Measurements from ENCODE around the gene SLC26A8.

SLC26A8 gene

DNA sequence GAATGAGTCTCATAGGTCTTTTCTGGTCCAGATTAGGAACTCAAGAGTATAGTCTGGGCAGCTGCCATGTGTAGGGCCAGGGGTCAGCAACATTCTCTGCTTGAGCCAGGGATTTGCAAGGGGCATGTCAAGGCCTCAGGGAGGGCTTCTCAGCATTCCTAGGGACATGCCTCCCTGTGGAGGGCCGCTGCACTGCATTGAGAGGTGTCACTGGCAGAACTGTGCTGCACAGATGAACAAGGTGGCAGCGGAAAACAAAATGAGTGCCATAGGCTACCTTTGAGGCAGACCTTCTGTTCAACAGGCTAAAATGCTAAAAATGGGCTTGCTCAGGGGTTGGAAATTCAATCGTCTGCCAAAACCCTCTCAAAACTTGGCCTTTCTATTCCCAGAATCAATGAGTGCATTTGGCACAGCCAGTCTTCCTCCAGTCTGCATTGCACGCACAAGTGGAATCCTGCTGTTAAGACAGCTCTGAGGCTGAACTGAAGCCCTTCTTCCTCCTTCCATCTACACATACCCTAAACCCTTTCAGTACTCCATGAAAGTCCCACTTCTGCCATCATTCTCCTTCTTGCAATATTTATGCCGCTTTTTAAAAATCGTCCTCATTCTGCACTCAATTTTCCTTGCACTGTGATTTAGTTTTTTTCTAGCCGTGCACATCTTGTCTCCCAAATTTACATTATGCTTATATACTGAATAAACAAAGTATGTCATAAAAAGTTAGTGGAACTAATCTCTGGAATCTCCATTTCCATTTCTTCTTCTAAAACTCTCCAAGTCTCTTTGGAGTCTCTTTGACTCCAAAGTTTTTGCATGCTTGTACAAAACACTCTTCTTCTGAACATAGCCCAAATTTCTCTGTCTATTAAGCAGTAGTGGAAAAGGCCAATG is 51.7 kb downstream of the SLC26A8 start:
- no peaks in the 10 kb centered on the region for H3K9me3 ChIP-seq (ENCODE audit: control insufficient read depth in 2 of 2, low read length in 2 of 2)
- peaks cover 5% of the 10 kb centered on the region for H3K4me1 ChIP-seq (ENCODE audit: control insufficient read depth, insufficient read depth, low read length)
- H3K27me3 ChIP-seq (ENCODE audit: control insufficient read depth in 1 of 2, insufficient read depth in 2 of 2, low read length in 2 of 2), result no peaks in the 10 kb centered on the region
- no peak overlapping the region for H3K4me3 ChIP-seq (ENCODE audit: low read length in 2 of 2)
- no peak overlapping the region for H3K9ac ChIP-seq (ENCODE audit: low read length in 2 of 2)
- no peaks in the 10 kb centered on the region for H3K36me3 ChIP-seq (ENCODE audit: control insufficient read depth in 2 of 2, insufficient read depth in 2 of 2, low read length in 2 of 2)
- no peak overlapping the region for H3K27ac ChIP-seq (ENCODE audit: low read length)

DNA sequence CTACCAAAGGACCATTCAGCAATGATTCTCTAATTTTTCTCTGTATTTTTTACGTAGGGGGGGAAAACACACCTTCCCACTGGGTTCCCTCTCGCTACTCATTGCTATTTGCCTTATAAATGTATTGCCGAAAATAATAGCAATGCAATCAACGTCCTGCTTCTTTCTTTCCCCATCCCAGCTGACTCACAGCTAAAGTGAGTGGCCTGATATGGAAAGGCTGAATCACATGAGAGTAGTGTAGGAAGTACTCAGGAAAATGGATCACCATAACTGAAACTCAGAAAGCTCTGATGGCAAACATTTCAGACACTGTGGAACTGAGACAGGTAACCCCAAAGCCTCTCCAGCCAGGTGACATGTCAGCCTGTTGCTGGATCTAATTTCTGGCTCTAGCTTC is 54.3 kb downstream of the SLC26A8 start:
- peaks cover 5% of the 10 kb centered on the region for H3K4me1 ChIP-seq (ENCODE audit: control insufficient read depth, insufficient read depth, low read length)
- no peaks in the 10 kb centered on the region for H3K27me3 ChIP-seq (ENCODE audit: control insufficient read depth in 1 of 2, insufficient read depth in 2 of 2, low read length in 2 of 2)
- no peak overlapping the region for H3K4me3 ChIP-seq (ENCODE audit: low read length in 2 of 2)
- no peaks in the 10 kb centered on the region for H3K9me3 ChIP-seq (ENCODE audit: control insufficient read depth in 2 of 2, low read length in 2 of 2)
- no peak overlapping the region for H3K9ac ChIP-seq (ENCODE audit: low read length in 2 of 2)
- H3K36me3 ChIP-seq (ENCODE audit: control insufficient read depth in 2 of 2, insufficient read depth in 2 of 2, low read length in 2 of 2), result no peaks in the 10 kb centered on the region
- H3K27ac ChIP-seq (ENCODE audit: low read length), result no peak overlapping the region

DNA sequence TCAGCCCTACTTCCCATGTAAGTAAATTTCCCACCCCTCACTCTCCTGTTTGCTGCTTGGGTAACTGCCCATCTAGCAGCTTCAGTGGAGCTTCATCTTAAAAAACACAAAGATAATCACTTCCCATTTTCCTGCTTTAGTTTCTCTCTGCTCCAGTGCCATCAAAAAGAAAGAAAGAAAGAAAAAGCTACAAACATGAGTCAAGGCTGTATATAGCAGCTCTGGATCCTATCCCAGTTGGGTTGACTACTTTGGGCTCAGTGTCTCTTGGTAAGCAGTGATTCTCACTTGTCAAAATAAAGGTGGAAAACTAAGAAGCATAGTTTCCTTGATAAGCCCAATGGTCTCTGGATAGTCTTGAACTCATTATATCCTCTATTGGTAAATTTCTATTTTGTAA is 54.8 kb downstream of the SLC26A8 start:
- H3K27ac ChIP-seq (ENCODE audit: low read length), result no peak overlapping the region
- H3K4me1 ChIP-seq (ENCODE audit: control insufficient read depth, insufficient read depth, low read length), result peaks cover 5% of the 10 kb centered on the region
- H3K27me3 ChIP-seq (ENCODE audit: control insufficient read depth in 1 of 2, insufficient read depth in 2 of 2, low read length in 2 of 2), result no peaks in the 10 kb centered on the region
- no peaks in the 10 kb centered on the region for H3K36me3 ChIP-seq (ENCODE audit: control insufficient read depth in 2 of 2, insufficient read depth in 2 of 2, low read length in 2 of 2)
- H3K4me3 ChIP-seq (ENCODE audit: low read length in 2 of 2), result no peak overlapping the region
- no peak overlapping the region for H3K9ac ChIP-seq (ENCODE audit: low read length in 2 of 2)
- no peaks in the 10 kb centered on the region for H3K9me3 ChIP-seq (ENCODE audit: control insufficient read depth in 2 of 2, low read length in 2 of 2)

DNA sequence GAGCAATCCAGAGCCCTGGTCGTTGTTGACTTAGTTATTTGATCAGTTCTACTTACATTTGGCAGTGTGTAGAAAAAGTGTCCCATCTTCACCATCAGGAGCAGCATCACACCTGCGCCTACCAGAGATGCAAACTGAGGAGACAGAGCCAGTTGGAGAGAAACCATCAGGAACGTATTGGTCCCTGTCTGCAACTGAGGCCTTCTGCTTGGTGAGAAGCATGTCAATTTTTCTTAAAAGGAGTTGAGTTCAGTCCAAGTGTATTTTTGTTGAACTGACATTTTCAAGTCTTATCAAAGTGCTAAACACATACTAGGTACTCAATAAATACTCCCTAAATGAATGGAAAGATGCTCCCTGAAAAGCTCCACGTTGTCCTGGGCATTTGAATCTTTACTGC is 55.6 kb downstream of the SLC26A8 start:
- no peak overlapping the region for H3K27ac ChIP-seq (ENCODE audit: low read length)
- H3K4me1 ChIP-seq (ENCODE audit: control insufficient read depth, insufficient read depth, low read length), result peaks cover 5% of the 10 kb centered on the region
- H3K9ac ChIP-seq (ENCODE audit: low read length in 2 of 2), result no peak overlapping the region
- no peaks in the 10 kb centered on the region for H3K36me3 ChIP-seq (ENCODE audit: control insufficient read depth in 2 of 2, insufficient read depth in 2 of 2, low read length in 2 of 2)
- H3K4me3 ChIP-seq (ENCODE audit: low read length in 2 of 2), result no peak overlapping the region
- H3K27me3 ChIP-seq (ENCODE audit: control insufficient read depth in 1 of 2, insufficient read depth in 2 of 2, low read length in 2 of 2), result no peaks in the 10 kb centered on the region
- H3K9me3 ChIP-seq (ENCODE audit: control insufficient read depth in 2 of 2, low read length in 2 of 2), result no peaks in the 10 kb centered on the region

DNA sequence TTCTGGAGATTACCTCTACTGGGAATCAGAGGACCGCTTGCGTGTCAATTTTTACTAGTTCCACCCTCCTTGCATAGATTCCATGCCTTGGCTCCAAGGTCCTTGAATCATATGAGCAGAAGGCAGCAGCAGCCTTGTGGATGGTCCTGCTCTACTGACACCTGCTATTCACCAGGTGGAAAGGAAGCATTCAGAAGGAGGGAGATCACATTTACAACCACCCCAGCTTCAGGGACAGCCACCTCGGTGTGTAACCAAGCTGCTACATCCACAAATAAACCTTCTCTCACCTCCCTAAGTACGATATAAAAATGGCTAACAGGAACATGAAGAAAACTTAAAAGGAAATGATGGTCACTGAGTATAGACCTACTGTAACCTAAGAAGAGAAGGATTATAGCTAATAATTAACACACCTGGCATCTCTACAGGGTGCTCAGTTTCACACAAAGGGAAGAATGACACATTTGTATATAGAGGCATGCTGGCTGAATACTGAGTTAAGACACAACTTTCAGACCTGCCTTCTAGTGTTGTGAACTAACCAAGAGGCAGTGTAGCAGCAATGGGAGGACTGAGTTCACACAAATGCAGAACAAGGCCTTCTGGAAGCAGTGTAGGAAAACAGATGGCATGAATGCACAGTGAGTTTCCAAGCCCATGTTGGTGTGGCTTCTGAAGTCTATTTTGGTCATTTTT is 57.2 kb downstream of the SLC26A8 start:
- H3K27me3 ChIP-seq (ENCODE audit: control insufficient read depth in 1 of 2, insufficient read depth in 2 of 2, low read length in 2 of 2), result no peaks in the 10 kb centered on the region
- H3K9ac ChIP-seq (ENCODE audit: low read length in 2 of 2), result no peak overlapping the region
- no peaks in the 10 kb centered on the region for H3K4me1 ChIP-seq (ENCODE audit: control insufficient read depth, insufficient read depth, low read length)
- H3K36me3 ChIP-seq (ENCODE audit: control insufficient read depth in 2 of 2, insufficient read depth in 2 of 2, low read length in 2 of 2), result no peaks in the 10 kb centered on the region
- H3K4me3 ChIP-seq (ENCODE audit: low read length in 2 of 2), result no peak overlapping the region
- no peaks in the 10 kb centered on the region for H3K9me3 ChIP-seq (ENCODE audit: control insufficient read depth in 2 of 2, low read length in 2 of 2)
- H3K27ac ChIP-seq (ENCODE audit: low read length), result no peak overlapping the region

DNA sequence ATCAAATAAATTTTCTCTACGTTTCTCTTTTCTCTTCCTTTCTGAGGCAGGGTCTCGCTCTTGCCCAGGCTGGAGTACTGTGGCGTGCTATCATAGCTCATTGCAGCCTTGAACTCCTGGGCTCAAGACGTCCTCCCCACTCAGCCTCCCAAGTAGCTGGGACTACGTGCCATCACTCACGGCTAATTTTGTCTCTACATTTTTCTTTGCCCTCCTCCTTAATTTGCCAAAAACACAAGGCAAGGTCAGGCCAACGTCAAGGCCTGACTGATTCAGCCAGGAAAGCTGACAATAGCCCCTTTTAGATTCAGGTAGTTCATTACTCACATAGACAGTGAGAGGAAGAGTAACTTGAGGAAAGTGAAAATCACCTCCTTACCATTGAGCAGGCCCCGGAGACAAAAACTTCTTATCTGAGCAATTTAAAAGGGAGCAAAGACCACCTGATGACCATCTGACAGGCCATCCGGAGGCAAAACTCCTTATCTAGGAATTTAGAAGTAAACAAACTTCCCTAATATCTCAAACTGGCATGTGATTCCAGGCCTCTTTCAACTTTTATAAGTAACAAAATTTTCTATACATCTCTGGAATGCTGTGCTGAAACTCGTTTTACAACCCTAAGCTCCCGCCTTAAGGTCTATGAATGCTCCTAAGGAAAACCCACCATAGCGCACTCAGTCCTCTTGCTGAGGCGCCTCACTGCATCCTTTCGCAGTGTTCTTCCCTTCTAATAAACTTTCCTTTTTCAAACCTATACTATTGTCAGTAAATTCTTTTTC is 61.5 kb downstream of the SLC26A8 start:
- Histone ChIP-seq H3K9ac (ENCODE audit: low read length in 2 of 2) (no peak overlapping the region), H3K27me3 (ENCODE audit: control insufficient read depth in 1 of 2, insufficient read depth in 2 of 2, low read length in 2 of 2) (peaks cover 0 to 3% of the 10 kb centered on the region in 2 donors), H3K36me3 (ENCODE audit: control insufficient read depth in 2 of 2, insufficient read depth in 2 of 2, low read length in 2 of 2) (no peaks in the 10 kb centered on the region), H3K9me3 (ENCODE audit: control insufficient read depth in 2 of 2, low read length in 2 of 2) (no peaks in the 10 kb centered on the region), H3K4me3 (ENCODE audit: low read length in 2 of 2) (no peak overlapping the region), H3K27ac (ENCODE audit: low read length) (no peak overlapping the region), H3K4me1 (ENCODE audit: control insufficient read depth, insufficient read depth, low read length) (no peaks in the 10 kb centered on the region)

DNA sequence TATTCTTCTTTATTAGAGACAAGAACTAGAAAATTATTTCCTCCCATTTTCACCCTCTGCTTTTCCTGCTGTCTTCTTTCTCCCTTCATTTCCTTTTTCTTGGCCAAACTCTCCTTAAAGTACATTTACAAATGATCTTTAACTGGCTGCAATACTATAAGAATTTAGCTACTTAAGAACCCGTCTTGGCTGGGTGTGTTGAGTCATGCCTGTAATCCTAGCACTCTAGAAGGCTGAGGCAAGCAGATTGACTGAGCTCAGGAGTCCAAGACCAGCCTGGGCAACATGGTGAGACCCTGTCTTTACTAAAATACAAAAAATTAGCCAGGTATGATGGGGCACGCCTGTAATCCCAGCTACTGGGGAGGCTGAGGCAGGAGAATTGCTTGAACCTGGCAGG is 64.3 kb downstream of the SLC26A8 start:
- no peaks in the 10 kb centered on the region for H3K9me3 ChIP-seq (ENCODE audit: control insufficient read depth in 2 of 2, low read length in 2 of 2)
- H3K27me3 ChIP-seq (ENCODE audit: control insufficient read depth in 1 of 2, insufficient read depth in 2 of 2, low read length in 2 of 2), result peaks cover 0 to 3% of the 10 kb centered on the region in 2 donors
- no peaks in the 10 kb centered on the region for H3K4me1 ChIP-seq (ENCODE audit: control insufficient read depth, insufficient read depth, low read length)
- H3K27ac ChIP-seq (ENCODE audit: low read length), result no peak overlapping the region
- H3K4me3 ChIP-seq (ENCODE audit: low read length in 2 of 2), result no peak overlapping the region
- H3K36me3 ChIP-seq (ENCODE audit: control insufficient read depth in 2 of 2, insufficient read depth in 2 of 2, low read length in 2 of 2), result no peaks in the 10 kb centered on the region
- H3K9ac ChIP-seq (ENCODE audit: low read length in 2 of 2), result no peak overlapping the region

DNA sequence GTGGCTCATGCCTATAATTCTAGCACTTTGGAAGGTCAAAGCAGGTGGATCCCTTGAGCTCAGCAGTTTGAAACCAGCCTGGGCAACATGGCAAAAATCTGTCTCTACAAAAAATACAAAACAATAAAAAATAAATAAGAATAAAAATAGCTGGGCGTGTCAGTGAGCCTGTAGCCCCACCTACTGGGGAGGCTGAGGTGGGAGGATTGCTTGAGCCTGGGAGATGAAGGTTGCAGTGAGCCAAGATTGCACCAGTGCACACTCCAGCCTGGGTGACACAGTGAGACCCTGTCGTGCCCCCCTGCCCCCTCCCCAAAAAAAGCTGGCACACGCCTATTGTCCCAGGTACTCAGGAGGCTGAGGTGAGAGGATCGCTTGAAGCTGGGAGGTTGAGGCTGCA is 68.5 kb downstream of the SLC26A8 start:
- no peak overlapping the region for H3K9ac ChIP-seq (ENCODE audit: low read length in 2 of 2)
- H3K27ac ChIP-seq (ENCODE audit: low read length), result no peak overlapping the region

DNA sequence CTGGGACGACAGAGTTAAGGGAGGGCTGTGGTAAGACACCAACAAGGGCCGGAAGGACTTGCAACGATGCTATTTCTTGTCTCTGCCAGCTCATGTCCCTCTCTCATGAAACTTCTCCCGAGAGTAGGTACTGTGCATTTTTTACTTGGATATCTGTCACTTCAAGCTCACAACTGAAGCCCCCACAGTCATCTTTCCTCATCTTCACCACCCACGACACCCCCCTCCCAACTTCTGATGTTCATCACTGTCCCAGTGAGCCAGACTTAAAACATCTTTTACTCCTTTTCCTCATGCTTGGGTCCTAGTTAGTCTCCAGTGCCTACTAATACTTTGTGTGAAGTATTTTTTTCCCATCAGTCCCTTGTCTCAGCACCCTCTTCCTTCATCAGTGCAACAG is 68.9 kb downstream of the SLC26A8 start:
- H3K4me3 ChIP-seq (ENCODE audit: low read length in 2 of 2), result no peak overlapping the region
- no peak overlapping the region for H3K27ac ChIP-seq (ENCODE audit: low read length)
- no peaks in the 10 kb centered on the region for H3K36me3 ChIP-seq (ENCODE audit: control insufficient read depth in 2 of 2, insufficient read depth in 2 of 2, low read length in 2 of 2)
- H3K9ac ChIP-seq (ENCODE audit: low read length in 2 of 2), result no peak overlapping the region
- no peaks in the 10 kb centered on the region for H3K9me3 ChIP-seq (ENCODE audit: control insufficient read depth in 2 of 2, low read length in 2 of 2)
- peaks cover 3% of the 10 kb centered on the region in 2 donors for H3K27me3 ChIP-seq (ENCODE audit: control insufficient read depth in 1 of 2, insufficient read depth in 2 of 2, low read length in 2 of 2)
- H3K4me1 ChIP-seq (ENCODE audit: control insufficient read depth, insufficient read depth, low read length), result no peaks in the 10 kb centered on the region

More for the DNA sequence above, 68.5 kb downstream of the SLC26A8 start:
- Histone ChIP-seq H3K36me3 (ENCODE audit: control insufficient read depth in 2 of 2, insufficient read depth in 2 of 2, low read length in 2 of 2) (no peaks in the 10 kb centered on the region), H3K9me3 (ENCODE audit: control insufficient read depth in 2 of 2, low read length in 2 of 2) (no peaks in the 10 kb centered on the region), H3K27me3 (ENCODE audit: control insufficient read depth in 1 of 2, insufficient read depth in 2 of 2, low read length in 2 of 2) (peaks cover 3% of the 10 kb centered on the region in 2 donors), H3K4me3 (ENCODE audit: low read length in 2 of 2) (no peak overlapping the region), H3K4me1 (ENCODE audit: control insufficient read depth, insufficient read depth, low read length) (no peaks in the 10 kb centered on the region)

DNA sequence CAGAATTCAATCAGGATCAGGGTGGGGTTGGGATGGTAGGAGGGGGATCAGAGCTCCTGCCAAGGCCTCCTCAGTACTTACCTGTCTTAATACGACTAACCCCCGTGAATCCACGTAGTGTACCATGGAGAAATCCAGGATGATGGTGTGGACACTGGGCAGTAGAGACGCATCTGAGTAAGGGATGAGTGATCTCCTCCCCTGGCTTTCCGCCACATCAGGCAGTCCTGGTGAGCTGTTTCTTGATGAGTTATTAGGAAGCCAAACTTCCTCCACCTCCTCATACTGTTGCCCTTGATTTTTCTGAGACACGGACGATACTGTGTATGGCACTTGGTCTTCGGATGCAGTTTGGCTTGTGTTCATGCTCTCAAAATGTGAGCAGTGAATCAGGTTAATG is 69.4 kb downstream of the SLC26A8 start:
- H3K4me1 ChIP-seq (ENCODE audit: control insufficient read depth, insufficient read depth, low read length), result no peaks in the 10 kb centered on the region
- H3K9ac ChIP-seq (ENCODE audit: low read length in 2 of 2), result no peak overlapping the region
- H3K36me3 ChIP-seq (ENCODE audit: control insufficient read depth in 2 of 2, insufficient read depth in 2 of 2, low read length in 2 of 2), result no peaks in the 10 kb centered on the region
- peaks cover 3% of the 10 kb centered on the region in 2 donors for H3K27me3 ChIP-seq (ENCODE audit: control insufficient read depth in 1 of 2, insufficient read depth in 2 of 2, low read length in 2 of 2)
- no peak overlapping the region for H3K4me3 ChIP-seq (ENCODE audit: low read length in 2 of 2)
- H3K27ac ChIP-seq (ENCODE audit: low read length), result no peak overlapping the region
- no peaks in the 10 kb centered on the region for H3K9me3 ChIP-seq (ENCODE audit: control insufficient read depth in 2 of 2, low read length in 2 of 2)

Data from stomach smooth muscle (tissue), 2 donors.